GM10248 (cell line): ENCODE data around the gene PDE6B.

Experiments
- CTCF ChIA-PET: fragments of 300-600 bp; sonication (Branson Sonifier 250); formaldehyde crosslinking; extraction: SDS; loops from one replicate; lab custom pipeline; 2021; ENCODE audit warnings: antibody characterized with exemption; lab: Yijun Ruan, JAX
- POLR2A ChIA-PET: fragments of 350-650 bp; sonication (Branson Sonifier 250); formaldehyde crosslinking; extraction: SDS; loops from one replicate; lab custom pipeline; 2020; ENCODE audit warnings: antibody characterized with exemption; lab: Yijun Ruan, JAX
- DNase-seq: peaks from one replicate; pipeline ENCODE4 v3.0.0; 2012; ENCODE audit errors: extremely low spot score
- CTCF ChIP-seq: IDR thresholded peaks from 2 replicates; pipeline ENCODE4 v1.5.1; 2012; ENCODE audit warnings: mild to moderate bottlenecking, low read depth; ENCODE audit errors: extremely low read depth, missing control alignments, control extremely low read depth

Gene PDE6B

DNA sequence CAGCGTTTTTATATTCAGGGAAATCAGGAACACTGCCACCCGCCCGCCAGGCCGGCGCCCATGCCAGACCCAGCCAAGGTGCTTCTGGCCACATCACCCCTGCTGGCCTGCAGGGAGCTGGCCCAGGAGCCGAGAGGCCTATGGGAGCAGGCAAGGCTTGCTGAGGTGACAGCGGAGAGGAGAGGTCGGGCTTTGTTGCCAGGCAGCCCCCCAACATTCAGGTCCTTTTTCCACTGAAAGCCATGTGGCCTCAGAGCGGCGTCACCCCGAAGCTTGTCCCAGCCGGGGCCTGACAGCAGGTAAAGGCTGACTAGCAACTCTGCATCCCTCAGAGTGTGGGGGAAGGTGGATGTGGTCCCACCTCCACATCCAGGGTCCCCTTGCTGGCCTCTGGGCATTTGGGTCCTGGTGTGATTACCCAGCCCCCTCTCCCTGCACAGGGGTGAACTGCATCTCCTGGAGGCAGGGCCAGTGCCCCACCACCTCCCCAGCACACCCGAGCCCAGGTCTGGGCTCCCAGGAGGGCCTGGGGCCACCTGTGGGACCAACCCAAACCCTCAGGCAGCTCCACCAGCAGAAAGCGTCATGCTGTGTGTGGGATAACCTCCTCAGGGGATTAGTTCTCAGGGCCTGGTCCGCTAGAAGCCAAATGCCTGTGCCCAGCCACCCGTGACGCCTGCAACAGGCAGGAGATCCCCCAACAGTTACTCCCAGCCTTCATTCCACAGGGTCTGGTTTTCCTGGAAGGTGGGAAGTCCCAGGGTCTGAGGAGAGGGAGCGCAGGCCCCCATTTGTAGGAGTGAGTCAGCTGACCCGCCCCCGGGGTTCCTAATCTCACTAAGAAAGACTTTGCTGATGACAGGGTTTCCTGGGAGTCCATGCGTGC, at the start of gene PDE6B:
TSS of gene PDE6B (plus strand) at position 869 of the 886 bp plus-strand sequence. CDS start 54 bp downstream, outside the sequence.
- ChIA-PET POLR2A (no interaction called here), CTCF (no interaction called here)
- no peak for TF ChIP-seq CTCF
- DNase-seq = no peak

DNA sequence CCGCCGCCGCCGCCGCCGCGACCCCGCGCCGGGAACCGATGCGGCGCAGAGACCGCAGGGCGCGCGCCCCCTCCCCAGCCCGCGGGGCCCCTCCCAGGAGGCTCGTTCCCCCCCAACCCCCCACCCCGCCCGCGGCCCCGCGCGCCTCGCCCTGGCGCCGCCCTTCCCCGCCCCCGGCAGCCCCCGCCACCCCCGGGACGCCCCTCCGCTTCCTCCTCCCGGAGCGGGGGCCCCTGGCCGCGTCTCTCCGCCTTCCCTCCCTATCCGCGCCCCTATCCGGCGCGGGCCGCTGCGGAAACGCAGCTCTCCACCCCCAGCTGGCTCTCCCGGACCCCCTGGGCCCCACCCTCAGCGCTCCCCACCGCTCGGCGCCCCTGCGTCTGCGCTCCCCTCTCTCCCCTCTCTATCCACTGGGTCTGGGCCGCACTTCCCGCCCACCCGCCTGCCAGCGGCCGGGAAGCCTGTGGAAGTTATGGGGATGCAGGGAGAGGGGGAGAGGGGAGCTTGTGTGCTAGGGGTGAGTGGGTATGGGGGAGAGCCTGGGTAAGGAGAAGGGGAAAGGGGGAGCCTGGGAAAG, 49.0 kb upstream of the PDE6B start, which contains the start of gene TMEM271:
TSS of gene TMEM271 (minus strand) at position 51 of the 577 bp plus-strand sequence. CDS start 233 bp downstream, outside the sequence.
- ChIA-PET POLR2A (no interaction called here), CTCF (no interaction called here)
- no peak for TF ChIP-seq CTCF
- no peak for DNase-seq

- no peak for TF ChIP-seq CTCF
- ChIA-PET CTCF (no interaction called here), POLR2A (no interaction called here)
- no peak for DNase-seq
These were observed 48.3 kb upstream of the PDE6B start for GRCh38 chr4:576991-577498.

- CTCF ChIA-PET = no interaction called here
- no peak for DNase-seq
- POLR2A ChIA-PET = no interaction called here
- no peak for TF ChIP-seq CTCF
These were observed 47.6 kb upstream of the PDE6B start for GRCh38 chr4:577499-578450.

GRCh38 chr4:578451-579443, 46.6 kb upstream of the PDE6B start:
- CTCF ChIA-PET = no interaction called here
- DNase-seq = no peak
- TF ChIP-seq CTCF = no peak
- POLR2A ChIA-PET = no interaction called here
